SK-N-SH treated with all-trans-retinoic acid at 6 μM for 48 hours (cell line): ENCODE measurements around the gene DDX20.

Experiments
- ATAC-seq: fragments of 200-7000 bp; cut with Tn5 transposase; 3 replicates; pipeline ENCODE4 v1.9.1; 2020; ENCODE audit warnings: mild to moderate bottlenecking, moderate library complexity
- ARNTL ChIP-seq: fragments of 450-650 bp; formaldehyde crosslinking; IDR thresholded peaks from 2 replicates; pipeline ENCODE4 v1.5.0; 2020; ENCODE audit warnings: low read depth, mild to moderate bottlenecking, moderate library complexity, borderline replicate concordance
- BACH2 ChIP-seq: fragments of 250-450 bp; sonication (Bioruptor Pico); IDR thresholded peaks from 2 replicates; pipeline ENCODE4 v1.9.0; 2021; ENCODE audit warnings: mild to moderate bottlenecking, borderline replicate concordance
- CREB5 ChIP-seq: fragments of 250-450 bp; sonication (Bioruptor Pico); IDR thresholded peaks from 2 replicates; pipeline ENCODE4 v1.5.1; 2020; ENCODE audit warnings: low read depth, mild to moderate bottlenecking, moderate library complexity
- CSDC2 ChIP-seq: fragments of 250-450 bp; sonication (Bioruptor Pico); IDR thresholded peaks from 2 replicates; pipeline ENCODE4 v1.5.0; 2020; ENCODE audit warnings: mild to moderate bottlenecking, moderate library complexity
- CSRNP3 ChIP-seq: fragments of 250-450 bp; sonication (Bioruptor Pico); IDR thresholded peaks from 2 replicates; pipeline ENCODE4 v1.5.1; 2021; ENCODE audit warnings: mild to moderate bottlenecking, moderate library complexity
- ESRRG ChIP-seq: fragments of 250-450 bp; sonication (Bioruptor Pico); IDR thresholded peaks from 2 replicates; pipeline ENCODE4 v1.6.1; 2021; ENCODE audit warnings: mild to moderate bottlenecking
- GLIS3 ChIP-seq: fragments of 250-450 bp; sonication (Bioruptor Pico); IDR thresholded peaks from 2 replicates; pipeline ENCODE4 v1.5.0; 2020; ENCODE audit warnings: mild to moderate bottlenecking, moderate library complexity
- ISL1 ChIP-seq: fragments of 250-450 bp; sonication (Bioruptor Pico); IDR thresholded peaks from 2 replicates; pipeline ENCODE4 v2.1.2; 2022; ENCODE audit warnings: mild to moderate bottlenecking, moderate library complexity
- OSR1 ChIP-seq: fragments of 250-450 bp; sonication (Bioruptor Pico); IDR thresholded peaks from 2 replicates; pipeline ENCODE4 v1.8.0; 2022; ENCODE audit warnings: moderate library complexity, mild to moderate bottlenecking, inconsistent platforms
- POU6F1 ChIP-seq: fragments of 250-450 bp; sonication (Bioruptor Pico); IDR thresholded peaks from 2 replicates; pipeline ENCODE4 v1.8.0; 2021; ENCODE audit warnings: low read depth, mild to moderate bottlenecking, moderate library complexity, borderline replicate concordance
- PPARA ChIP-seq: fragments of 250-450 bp; sonication (Bioruptor Pico); IDR thresholded peaks from 2 replicates; pipeline ENCODE4 v1.5.0; 2020; ENCODE audit warnings: mild to moderate bottlenecking, borderline replicate concordance
- RARB ChIP-seq: fragments of 250-450 bp; sonication (Bioruptor Pico); IDR thresholded peaks from 2 replicates; pipeline ENCODE4 v1.8.0; 2021; ENCODE audit warnings: mild to moderate bottlenecking, moderate library complexity
- TCF4 ChIP-seq: fragments of 250-450 bp; sonication (Bioruptor Pico); IDR thresholded peaks from 2 replicates; pipeline ENCODE4 v1.8.0; 2021; ENCODE audit warnings: mild to moderate bottlenecking, moderate library complexity, borderline replicate concordance
- TOX ChIP-seq: fragments of 250-450 bp; sonication (Bioruptor Pico); IDR thresholded peaks from 2 replicates; pipeline ENCODE4 v1.8.0; 2021; ENCODE audit warnings: mild to moderate bottlenecking, moderate library complexity, borderline replicate concordance
- TSHZ2 ChIP-seq: fragments of 250-450 bp; sonication (Bioruptor Pico); IDR thresholded peaks from 2 replicates; pipeline ENCODE4 v1.5.0; 2020; ENCODE audit warnings: mild to moderate bottlenecking, moderate library complexity
- ZC3H10 ChIP-seq: fragments of 250-450 bp; sonication (Bioruptor Pico); IDR thresholded peaks from 2 replicates; pipeline ENCODE4 v1.5.1; 2021; ENCODE audit warnings: mild to moderate bottlenecking, moderate library complexity
- ZFP3 ChIP-seq: fragments of 250-450 bp; sonication (Bioruptor Pico); IDR thresholded peaks from 2 replicates; pipeline ENCODE4 v1.5.0; 2020; ENCODE audit warnings: mild to moderate bottlenecking, moderate library complexity
- ZFP30 ChIP-seq: fragments of 450-650 bp; formaldehyde crosslinking; IDR thresholded peaks from 2 replicates; pipeline ENCODE4 v1.5.0; 2022; ENCODE audit warnings: mild to moderate bottlenecking, moderate library complexity
- ZNF565 ChIP-seq: fragments of 450-650 bp; formaldehyde crosslinking; conservative IDR thresholded peaks from 2 replicates; pipeline ENCODE4 v1.5.0; 2020; ENCODE audit warnings: low read depth, mild to moderate bottlenecking, moderate library complexity
- ZNF70 ChIP-seq: fragments of 450-650 bp; formaldehyde crosslinking; IDR thresholded peaks from 2 replicates; pipeline ENCODE4 v1.5.0; 2020; ENCODE audit warnings: mild to moderate bottlenecking, moderate library complexity
- ZNF8 ChIP-seq: fragments of 450-650 bp; formaldehyde crosslinking; IDR thresholded peaks from 2 replicates; pipeline ENCODE4 v1.5.0; 2020; ENCODE audit warnings: mild to moderate bottlenecking, moderate library complexity

DDX20 gene

GRCh38 chr1:111737216-111738132 lies 18.2 kb upstream of the DDX20 start:
- no peak for TF ChIP-seq PPARA
- TF ChIP-seq ARNTL (CRISPR knock-in tag) = no peak
- TF ChIP-seq TOX (CRISPR knock-in tag) = no peak
- no peak for TF ChIP-seq ZNF70 (CRISPR knock-in tag)
- no peak for TF ChIP-seq BACH2 (CRISPR knock-in tag)
- ATAC-seq = no peak

GRCh38 chr1:111738133-111738435 lies 17.6 kb upstream of the DDX20 start:
- no peak for ATAC-seq
- no peak for TF ChIP-seq ESRRG
- no peak for TF ChIP-seq CSDC2 (CRISPR knock-in tag)
- no peak for TF ChIP-seq OSR1
- TF ChIP-seq TOX (CRISPR knock-in tag) = no peak
- TF ChIP-seq TSHZ2 = no peak
- TF ChIP-seq BACH2 (CRISPR knock-in tag) = no peak
- no peak for TF ChIP-seq GLIS3 (CRISPR knock-in tag)
- no peak for TF ChIP-seq ISL1 (CRISPR knock-in tag)
- no peak for TF ChIP-seq ZNF565
- no peak for TF ChIP-seq CSRNP3
- no peak for TF ChIP-seq PPARA
- TF ChIP-seq CREB5 (CRISPR knock-in tag) = no peak
- no peak for TF ChIP-seq POU6F1
- TF ChIP-seq TCF4 = no peak
- TF ChIP-seq ZNF8 = no peak

GRCh38 chr1:111738436-111739193 lies 17.1 kb upstream of the DDX20 start:
- TF ChIP-seq ZFP3 (0 out of 2 replicates have a peak, but pooled peaks have one; percentile 11), ZC3H10 (CRISPR knock-in tag) (no peak)
- peak; percentile 58 for ATAC-seq

GRCh38 chr1:111739194-111739924 lies 16.3 kb upstream of the DDX20 start, which contains the start of gene INKA2:
TSS of gene INKA2 (minus strand) at chr1:111739395. CDS start at chr1:111739242, 153 bp downstream.
- ATAC-seq = peak; percentile 88
- TF ChIP-seq ESRRG (no peak), ZFP30 (no peak), GLIS3 (CRISPR knock-in tag) (no peak), CREB5 (CRISPR knock-in tag) (no peak), RARB (CRISPR knock-in tag) (no peak), OSR1 (no peak), POU6F1 (no peak), CSRNP3 (no peak)
- TF ChIP-seq, all 23 proteins: peak for 0
